ENCODE data around the gene TMEM132D.

DNA sequence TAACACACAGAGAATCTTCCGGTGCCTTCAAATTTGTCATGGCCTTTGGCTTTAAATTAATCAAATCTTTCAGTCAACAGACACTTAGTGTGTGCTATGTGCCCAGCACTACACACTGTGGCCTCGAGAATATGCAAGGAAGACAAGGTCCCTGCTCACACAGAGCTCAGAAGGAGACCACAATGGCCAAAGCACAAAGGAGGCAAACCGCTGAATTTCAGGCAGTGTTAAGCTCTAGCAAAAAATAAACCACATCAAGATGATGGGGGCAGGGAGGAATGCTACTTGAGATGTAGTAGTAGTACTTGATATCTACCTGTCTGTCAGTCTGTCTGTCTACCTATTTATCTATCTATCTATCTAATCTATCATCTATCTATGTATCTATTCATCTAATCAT, 227.9 kb downstream of the TMEM132D start:
- TF ChIP-seq, protein P1, sequence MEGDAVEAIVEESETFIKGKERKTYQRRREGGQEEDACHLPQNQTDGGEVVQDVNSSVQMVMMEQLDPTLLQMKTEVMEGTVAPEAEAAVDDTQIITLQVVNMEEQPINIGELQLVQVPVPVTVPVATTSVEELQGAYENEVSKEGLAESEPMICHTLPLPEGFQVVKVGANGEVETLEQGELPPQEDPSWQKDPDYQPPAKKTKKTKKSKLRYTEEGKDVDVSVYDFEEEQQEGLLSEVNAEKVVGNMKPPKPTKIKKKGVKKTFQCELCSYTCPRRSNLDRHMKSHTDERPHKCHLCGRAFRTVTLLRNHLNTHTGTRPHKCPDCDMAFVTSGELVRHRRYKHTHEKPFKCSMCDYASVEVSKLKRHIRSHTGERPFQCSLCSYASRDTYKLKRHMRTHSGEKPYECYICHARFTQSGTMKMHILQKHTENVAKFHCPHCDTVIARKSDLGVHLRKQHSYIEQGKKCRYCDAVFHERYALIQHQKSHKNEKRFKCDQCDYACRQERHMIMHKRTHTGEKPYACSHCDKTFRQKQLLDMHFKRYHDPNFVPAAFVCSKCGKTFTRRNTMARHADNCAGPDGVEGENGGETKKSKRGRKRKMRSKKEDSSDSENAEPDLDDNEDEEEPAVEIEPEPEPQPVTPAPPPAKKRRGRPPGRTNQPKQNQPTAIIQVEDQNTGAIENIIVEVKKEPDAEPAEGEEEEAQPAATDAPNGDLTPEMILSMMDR (conservative IDR thresholded peaks at IDR 0.05; ENCODE audit: low read depth, low read length): no peak
- no peak for TF ChIP-seq EZH2 (IDR thresholded peaks at IDR 0.05; ENCODE audit: borderline replicate concordance, low read depth, low read length, poor library complexity, severe bottlenecking)
